ENCODE data around the gene MANEAL. TPM values are rescaled to one million over a fixed set of nuclear protein-coding genes. Genes with fewer than 3 reads are reported as not detected.

The MANEAL gene
- total RNA-seq, 1 experiment from 2014 or later = 6.4 TPM

GRCh38 chr1:37831109-37831508 lies 37.5 kb downstream of the MANEAL start (continued):
- no peak for TF ChIP-seq PREB (CRISPR knock-in tag; IDR thresholded peaks at IDR 0.05; ENCODE audit: borderline replicate concordance)

- no peaks in the 10 kb centered on the region for H3K4me1 Mint-ChIP-seq
- no peak for DNase-seq (ENCODE audit: low spot score)
- no peak overlapping the region for H3K27ac Mint-ChIP-seq
- ATAC-seq = no peak
- no peaks in the 10 kb centered on the region for H3K27me3 Mint-ChIP-seq (ENCODE audit: low read depth)
- CTCF ChIA-PET = interaction anchor here (1.6 kb wide), 1 partner anchor 28 kb away, joined by 3 read pairs; no protein-coding TSS in a partner anchor
- POLR2A ChIA-PET = no interaction called here
- no peak overlapping the region for H3K4me3 Mint-ChIP-seq
- no peaks in the 10 kb centered on the region for H3K9me3 Mint-ChIP-seq
- H3K36me3 Mint-ChIP-seq = peaks cover 48% of the 10 kb centered on the region
- TF ChIP-seq HMGA2 (CRISPR knock-in tag; IDR thresholded peaks at IDR 0.05) (no peak), GTF2I (CRISPR knock-in tag; conservative IDR thresholded peaks at IDR 0.05) (no peak), PRDM15 (CRISPR knock-in tag; IDR thresholded peaks at IDR 0.05) (no peak), NFATC4 (CRISPR knock-in tag; IDR thresholded peaks at IDR 0.05) (no peak), OVOL2 (CRISPR knock-in tag; IDR thresholded peaks at IDR 0.05; ENCODE audit: borderline replicate concordance) (no peak), MAX (CRISPR knock-in tag; IDR thresholded peaks at IDR 0.05) (no peak), TEAD1 (CRISPR knock-in tag; IDR thresholded peaks at IDR 0.05) (no peak), RELA (CRISPR knock-in tag; IDR thresholded peaks at IDR 0.05; ENCODE audit: borderline replicate concordance) (no peak), CTCF (IDR thresholded peaks at IDR 0.05) (no peak), ZNF263 (CRISPR knock-in tag; IDR thresholded peaks at IDR 0.05; ENCODE audit: low read depth) (no peak), ESRRA (CRISPR knock-in tag; IDR thresholded peaks at IDR 0.05; ENCODE audit: borderline replicate concordance) (no peak), ZNF423 (CRISPR knock-in tag; IDR thresholded peaks at IDR 0.05) (no peak), MYBL2 (CRISPR knock-in tag; IDR thresholded peaks at IDR 0.05) (no peak), ATF3 (CRISPR knock-in tag; conservative IDR thresholded peaks at IDR 0.05) (no peak), ZNF396 (CRISPR knock-in tag; IDR thresholded peaks at IDR 0.05; ENCODE audit: borderline replicate concordance) (no peak), NR2C2 (CRISPR knock-in tag; IDR thresholded peaks at IDR 0.05) (no peak), TCF7 (CRISPR knock-in tag; IDR thresholded peaks at IDR 0.05; ENCODE audit: low read depth) (no peak), ATF1 (CRISPR knock-in tag; IDR thresholded peaks at IDR 0.05) (no peak), ZNF425 (CRISPR knock-in tag; conservative IDR thresholded peaks at IDR 0.05) (no peak)
Measured at GRCh38 chr1:37831809-37832208, 38.2 kb downstream of the MANEAL start.
